ENCODE results near the gene SART3.
"Not testable (repeated sequence)": the region's sequence is repeated elsewhere in the genome, so short reads cannot be mapped to it uniquely, and the experiment has no call there.

Gene SART3

GRCh38 chr12:108507971-108508642 is 52.9 kb downstream of the SART3 start:
- TF ChIP-seq POLR2A (IDR thresholded peaks at IDR 0.05; ENCODE audit: low read depth, low read length), result no peak
- peak; percentile 35 for DNase-seq (ENCODE audit: insufficient read length, low spot score)
- no peak for FAIRE-seq

GRCh38 chr12:108505129-108505528 is 55.8 kb downstream of the SART3 start:
- TF ChIP-seq POLR2A (IDR thresholded peaks at IDR 0.05; ENCODE audit: low read depth, low read length), result no peak
- FAIRE-seq, result no peak
- DNase-seq (ENCODE audit: insufficient read length, low spot score), result no peak

- no peak for DNase-seq (ENCODE audit: insufficient read length, low spot score)
- TF ChIP-seq POLR2A (IDR thresholded peaks at IDR 0.05; ENCODE audit: low read depth, low read length), result no peak
- FAIRE-seq, result no peak
Observed at GRCh38 chr12:108502922-108503321, 58.1 kb downstream of the SART3 start.

DNA sequence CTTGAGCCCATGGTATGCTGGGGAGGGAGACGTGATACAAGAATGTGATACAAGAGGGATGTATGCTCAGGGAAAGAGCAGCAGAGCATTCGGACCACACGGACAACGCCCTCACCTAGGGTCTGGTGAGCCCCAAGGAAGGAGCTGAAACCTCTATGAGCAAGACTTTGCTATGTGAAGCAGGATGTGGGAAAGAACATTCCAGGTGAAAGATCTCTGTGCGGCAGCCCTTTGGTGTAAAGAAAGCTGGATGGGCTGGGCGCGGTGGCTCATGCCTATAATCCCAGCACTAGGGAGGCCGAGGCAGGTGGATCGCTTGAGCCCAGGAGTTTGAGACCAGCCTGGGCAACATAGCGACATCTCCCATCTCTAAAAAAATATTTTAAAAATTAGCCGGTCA is 62.8 kb downstream of the SART3 start:
- no peak for TF ChIP-seq POLR2A (IDR thresholded peaks at IDR 0.05; ENCODE audit: low read depth, low read length)
- no peak for FAIRE-seq
- no peak for DNase-seq (ENCODE audit: insufficient read length, low spot score)

DNA sequence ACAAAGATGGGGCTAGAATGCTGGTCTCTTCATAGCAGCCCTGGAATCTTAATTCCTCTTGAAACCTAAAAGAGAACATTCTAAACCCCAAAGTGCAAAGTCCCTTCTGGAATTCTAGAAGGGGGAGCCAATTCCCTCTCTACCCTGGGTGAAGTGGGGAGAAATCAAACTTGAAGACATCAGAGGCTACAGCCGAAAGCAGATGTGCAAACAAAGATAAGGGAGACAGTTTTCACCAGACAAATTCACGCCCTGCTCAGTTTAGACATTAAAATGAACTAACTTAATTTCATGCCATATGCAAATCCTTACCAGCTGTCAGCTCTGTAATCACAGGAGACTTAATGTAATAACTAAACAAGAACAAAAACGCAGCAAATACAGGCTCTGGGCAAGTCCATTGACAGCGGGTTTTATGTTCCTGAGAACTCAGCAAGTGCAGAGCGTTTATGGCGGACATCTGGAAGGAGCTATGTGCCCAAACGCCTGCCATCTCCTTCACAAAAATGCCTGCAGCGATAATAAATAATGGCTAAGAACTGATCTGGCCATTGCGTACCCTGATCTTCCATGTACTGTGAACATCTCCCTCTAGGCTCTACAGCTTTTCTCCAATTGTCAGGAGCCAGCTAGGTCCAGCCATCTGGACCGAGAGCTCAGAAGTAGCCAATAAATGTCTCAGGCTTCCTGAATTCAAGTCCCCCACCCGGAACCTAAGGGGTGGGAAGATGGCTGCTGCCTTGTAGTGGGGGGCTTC is 65.0 kb downstream of the SART3 start:
- FAIRE-seq (no peak), DNase-seq (ENCODE audit: insufficient read length, low spot score) (no peak)
- no peak for TF ChIP-seq POLR2A (IDR thresholded peaks at IDR 0.05; ENCODE audit: low read depth, low read length)

DNA sequence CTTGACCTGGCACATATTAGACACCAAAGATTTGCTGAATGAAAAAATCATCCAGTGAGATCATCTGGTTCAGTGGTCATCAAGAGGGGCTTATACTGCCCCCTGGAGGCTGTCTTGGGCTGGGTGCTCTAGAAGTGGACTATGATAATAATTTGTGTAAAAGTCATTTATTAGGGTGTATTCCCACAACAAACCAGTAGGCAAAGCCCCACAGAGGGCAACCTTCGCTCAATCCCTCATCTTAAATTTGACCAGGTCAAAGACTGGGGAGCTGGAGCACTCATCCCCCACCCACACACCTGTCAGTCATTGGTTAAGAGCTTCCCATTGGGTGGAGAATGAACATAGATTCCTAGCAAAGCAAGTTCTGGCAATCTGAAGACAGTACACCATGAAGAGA is 65.9 kb downstream of the SART3 start:
- no peak for FAIRE-seq
- peak; percentile 56 for DNase-seq (ENCODE audit: insufficient read length, low spot score)
- TF ChIP-seq POLR2A (IDR thresholded peaks at IDR 0.05; ENCODE audit: low read depth, low read length), result no peak

GRCh38 chr12:108491256-108491655 is 69.7 kb downstream of the SART3 start:
- no peak for FAIRE-seq
- no peak for DNase-seq (ENCODE audit: insufficient read length, low spot score)
- no peak for TF ChIP-seq POLR2A (IDR thresholded peaks at IDR 0.05; ENCODE audit: low read depth, low read length)

DNA sequence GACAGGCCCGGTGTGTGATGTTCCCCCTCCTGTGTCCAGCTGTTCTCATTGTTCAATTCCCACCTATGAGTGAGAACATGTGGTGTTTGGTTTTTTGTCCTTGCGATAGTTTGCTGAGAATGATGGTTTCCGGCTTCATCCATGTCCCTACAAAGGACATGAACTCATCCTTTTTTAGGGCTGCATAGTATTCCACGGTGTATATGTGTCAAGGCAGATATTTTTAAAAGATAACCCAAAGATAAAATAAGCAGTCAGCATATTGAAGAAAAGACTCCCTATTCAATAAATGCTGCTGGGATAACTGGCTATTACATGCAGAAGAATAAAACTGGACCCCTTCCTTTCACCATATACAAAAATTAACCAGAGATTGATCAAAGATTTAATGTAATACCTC is 73.9 kb downstream of the SART3 start:
- not testable (repeated sequence) for DNase-seq (ENCODE audit: insufficient read length, low spot score); FAIRE-seq

GRCh38 chr12:108485371-108485770 is 75.6 kb downstream of the SART3 start:
- not testable (repeated sequence) for DNase-seq (ENCODE audit: insufficient read length, low spot score); FAIRE-seq

- TF ChIP-seq POLR2A (IDR thresholded peaks at IDR 0.05; ENCODE audit: low read depth, low read length), result no peak
- FAIRE-seq (no peak), DNase-seq (ENCODE audit: insufficient read length, low spot score) (no peak)
Observed at GRCh38 chr12:108484845-108485244, 76.1 kb downstream of the SART3 start.

DNA sequence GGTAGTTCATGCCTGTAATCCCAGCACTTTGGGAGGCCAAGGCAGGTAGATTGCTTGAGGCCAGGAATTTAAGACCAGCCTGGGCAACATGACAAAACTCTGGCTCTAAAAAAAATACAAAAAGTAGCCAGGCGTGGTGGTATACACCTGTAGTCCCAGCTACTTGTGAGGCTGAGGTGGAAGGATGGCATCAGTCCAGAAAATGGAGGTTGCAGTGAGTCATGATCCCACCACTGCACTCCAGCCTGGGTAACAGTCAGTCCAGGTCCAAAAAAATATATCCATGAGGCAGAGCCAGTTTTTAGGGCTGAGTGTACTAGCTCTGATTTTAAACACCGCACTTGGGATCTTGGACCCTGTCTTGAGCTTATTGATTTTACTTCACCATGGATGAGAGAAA is 76.5 kb downstream of the SART3 start:
- DNase-seq (ENCODE audit: insufficient read length, low spot score) (no peak), FAIRE-seq (no peak)
- TF ChIP-seq POLR2A (IDR thresholded peaks at IDR 0.05; ENCODE audit: low read depth, low read length), result no peak

GRCh38 chr12:108483213-108484059 is 77.5 kb downstream of the SART3 start:
- no peak for DNase-seq (ENCODE audit: insufficient read length, low spot score)
- no peak for FAIRE-seq
- no peak for TF ChIP-seq POLR2A (IDR thresholded peaks at IDR 0.05; ENCODE audit: low read depth, low read length)

DNA sequence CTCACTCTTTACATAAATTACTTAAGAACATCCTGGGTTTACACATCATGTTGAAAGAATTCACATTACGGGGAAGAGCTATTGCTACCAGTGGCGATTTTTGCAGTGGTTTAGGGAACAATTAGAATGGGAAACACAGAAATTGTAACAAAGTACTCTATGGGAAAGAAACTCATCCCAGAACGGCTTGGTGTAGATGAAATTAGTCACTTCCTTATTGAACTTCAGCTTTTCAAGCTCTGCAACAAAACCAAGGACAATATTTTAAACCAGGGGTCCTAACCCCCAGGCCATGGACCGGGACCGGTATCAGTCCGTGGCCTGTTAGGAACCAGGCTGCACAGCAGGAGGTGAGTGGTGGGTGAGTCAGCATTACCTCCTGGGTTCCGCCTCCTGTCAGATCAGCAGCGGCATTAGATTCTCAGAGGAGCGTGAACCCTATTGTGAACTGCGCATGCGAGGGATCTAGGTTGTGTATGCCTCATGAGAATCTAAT is 78.2 kb downstream of the SART3 start:
- no peak for TF ChIP-seq POLR2A (IDR thresholded peaks at IDR 0.05; ENCODE audit: low read depth, low read length)
- DNase-seq (ENCODE audit: insufficient read length, low spot score), result peak; percentile 22
- peak; percentile 15 for FAIRE-seq

GRCh38 chr12:108479364-108480070 is 81.5 kb downstream of the SART3 start:
- no peak for FAIRE-seq
- DNase-seq (ENCODE audit: insufficient read length, low spot score), result no peak
- no peak for TF ChIP-seq POLR2A (IDR thresholded peaks at IDR 0.05; ENCODE audit: low read depth, low read length)
